Uterus (tissue), 4 donors: ENCODE measurements around the gene KRT8. TPM values are rescaled to one million over a fixed set of nuclear protein-coding genes. Genes with fewer than 3 reads are reported as not detected.

Source experiments
- DNase-seq, 2 donors: peaks; one replicate each; pipeline ENCODE4 v3.0.0-alpha.2; 2019 to 2020
- H3K27ac ChIP-seq, 2 donors: fragments of 200-600 bp; sonication (generic); 1 replicate in 1 of 2; 2 replicates in 1 of 2; pipeline ENCODE4 v1.5.1; 2016 to 2018
- H3K27me3 ChIP-seq, 2 donors: fragments of 200-600 bp; sonication (generic); one replicate each; pipeline ENCODE4 v1.5.1; 2018 to 2019; ENCODE audit warnings: control low read depth in 1 of 2
- H3K36me3 ChIP-seq, 2 donors: fragments of 200-600 bp; sonication (generic); one replicate each; pipeline ENCODE4 v1.5.1; 2019; ENCODE audit warnings: control low read depth in 1 of 2
- H3K4me1 ChIP-seq, 2 donors: fragments of 200-600 bp; sonication (generic); one replicate each; pipeline ENCODE4 v1.5.1; 2018 to 2019; ENCODE audit warnings: control low read depth in 1 of 2
- H3K4me3 ChIP-seq, 2 donors: fragments of 200-600 bp; sonication (generic); 1 replicate in 1 of 2; 2 replicates in 1 of 2; pipeline ENCODE4 v1.5.1; 2018 to 2019; ENCODE audit warnings: mild to moderate bottlenecking in 1 of 2
- H3K9me3 ChIP-seq, 2 donors: fragments of 200-600 bp; sonication (generic); one replicate each; pipeline ENCODE4 v1.5.1; 2019; ENCODE audit warnings: control low read depth in 1 of 2
- CTCF ChIP-seq, 4 experiments: fragments of 200-600 bp in 2 of 4; fragments of 450-650 bp in 2 of 4; sonication (generic) in 2 of 4; IDR thresholded peaks; one replicate each; pipeline ENCODE4 v1.5.1; 2016 to 2019; ENCODE audit warnings: antibody characterized with exemption in 4 of 4, mild to moderate bottlenecking in 2 of 4, moderate library complexity in 1 of 4
- POLR2A ChIP-seq, 2 donors: fragments of 450-650 bp; IDR thresholded peaks; one replicate each; pipeline ENCODE4 v1.6.1; 2016; ENCODE audit warnings: antibody characterized with exemption in 2 of 2, mild to moderate bottlenecking in 1 of 2, moderate library complexity in 1 of 2
- intact Hi-C: fragments of 100-400 bp; cut with DNase I; formaldehyde crosslinking; loops from one replicate; pipeline ENCODE4 v1.15.1; 2023; ENCODE audit warnings: low total_unique reads
- total RNA-seq, 4 donors: library from RNA; depleted of rRNA in 3 of 4; stranded (reverse); fragments of >200 nt in 3 of 4; gene quantifications; one replicate each; pipeline versions ENCODE4 v1.1.0 to v1.2.4, GENCODE V29; 2014 to 2023
- donor health status: DM: yes; HTN: yes; CAD: no.

Gene KRT8
- total RNA-seq, 4 donors from 2014 or later, result 9.1 to 46.2 (median 36.5) TPM

GRCh38 chr12:52876372-52876771 lies 28.5 kb downstream of the KRT8 start:
- intact Hi-C loops, result loop anchor here (5.0 to 10.0 kb wide), 2 partner anchors 504 to 722 kb away; no protein-coding TSS in a partner anchor
- Histone ChIP-seq H3K27ac (no peak overlapping the region), H3K9me3 (no peaks in the 10 kb centered on the region), H3K36me3 (no peaks in the 10 kb centered on the region), H3K4me3 (no peak overlapping the region), H3K27me3 (no peaks in the 10 kb centered on the region), H3K4me1 (peaks cover 0 to 17% of the 10 kb centered on the region in 2 donors)
- no peak for DNase-seq
- TF ChIP-seq CTCF (IDR thresholded peaks at IDR 0.05) (no peak), POLR2A (IDR thresholded peaks at IDR 0.05) (no peak)

- H3K4me3 ChIP-seq, result peak overlapping the region; percentile 12 to 22
- DNase-seq, result no peak
- no peaks in the 10 kb centered on the region for H3K9me3 ChIP-seq
- TF ChIP-seq CTCF (IDR thresholded peaks at IDR 0.05) (no peak), POLR2A (IDR thresholded peaks at IDR 0.05) (no peak)
- H3K36me3 ChIP-seq, result no peaks in the 10 kb centered on the region
- intact Hi-C loops, result loop anchor here (5.0 to 10.0 kb wide), 2 partner anchors 503 to 720 kb away; no protein-coding TSS in a partner anchor
- H3K4me1 ChIP-seq, result peaks cover 0 to 21% of the 10 kb centered on the region in 2 donors
- H3K27me3 ChIP-seq, result no peaks in the 10 kb centered on the region
- H3K27ac ChIP-seq, result peak overlapping the region; percentile 89 to 92
Observed at GRCh38 chr12:52874573-52875435, 30.1 kb downstream of the KRT8 start.

- H3K4me1 ChIP-seq, result peaks cover 0 to 15% of the 10 kb centered on the region in 2 donors
- DNase-seq, result peak; percentile 87 to 92
- intact Hi-C loops, result loop anchor here (10.0 kb wide), 1 partner anchor 719 kb away; no protein-coding TSS in a partner anchor
- no peaks in the 10 kb centered on the region for H3K36me3 ChIP-seq
- H3K27ac ChIP-seq, result peak overlapping the region; percentile 89 to 92
- peak overlapping the region; percentile 38 to 47 for H3K4me3 ChIP-seq
- H3K9me3 ChIP-seq, result no peaks in the 10 kb centered on the region
- peak in 1 of 2 donors; percentile 25 for TF ChIP-seq POLR2A (IDR thresholded peaks at IDR 0.05)
- no peak for TF ChIP-seq CTCF (IDR thresholded peaks at IDR 0.05)
- no peaks in the 10 kb centered on the region for H3K27me3 ChIP-seq
Observed at GRCh38 chr12:52873832-52874572, 30.9 kb downstream of the KRT8 start.

GRCh38 chr12:52873513-52873831 lies 31.4 kb downstream of the KRT8 start:
- peaks cover 0 to 10% of the 10 kb centered on the region in 2 donors for H3K4me1 ChIP-seq
- no peak for TF ChIP-seq CTCF (IDR thresholded peaks at IDR 0.05)
- no peak for TF ChIP-seq POLR2A (IDR thresholded peaks at IDR 0.05)
- intact Hi-C loops, result loop anchor here (10.0 kb wide), 1 partner anchor 719 kb away; no protein-coding TSS in a partner anchor

More at GRCh38 chr12:52873513-52873831, 31.4 kb downstream of the KRT8 start:
- DNase-seq, result no peak
- Histone ChIP-seq H3K36me3 (no peaks in the 10 kb centered on the region), H3K27me3 (no peaks in the 10 kb centered on the region), H3K9me3 (no peaks in the 10 kb centered on the region), H3K27ac (peak overlapping the region; percentile 89 to 92), H3K4me3 (peak overlapping the region in 1 of 2 donors; percentile 38)
